ENCODE measurements around the gene LAMP2.

DNA sequence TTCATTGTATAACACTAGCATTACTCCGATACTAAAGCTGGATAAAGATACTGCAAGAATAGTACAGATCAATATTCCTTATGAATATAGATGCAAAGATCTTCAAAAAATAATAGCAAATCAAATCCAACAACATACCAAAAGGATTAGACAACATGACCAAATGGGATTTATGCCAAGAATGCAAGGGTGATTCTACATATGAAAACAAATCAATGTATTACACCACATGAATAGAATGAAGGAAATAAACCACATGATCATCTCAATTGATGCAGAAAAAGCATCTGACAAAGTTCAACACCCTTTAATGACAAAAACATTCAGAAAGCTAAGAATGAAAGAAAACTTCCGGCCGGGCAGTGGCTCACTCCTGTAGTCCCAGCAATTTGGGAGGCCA lies 48.8 kb upstream of the LAMP2 start:
- no peak for TF ChIP-seq POLR2A (IDR thresholded peaks at IDR 0.05; ENCODE audit: low read length)
- no peak for TF ChIP-seq GATA1 (IDR thresholded peaks at IDR 0.05; ENCODE audit: low read depth, low read length)
